MM.1S (cell line): ENCODE data around the gene COX10.

Experiments
- EZH2 ChIP-seq: fragments of 300-600 bp; sonication (generic); optimal IDR thresholded peaks from 2 replicates; pipeline ENCODE3; 2017; ENCODE audit warnings: low read depth, mild to moderate bottlenecking, antibody characterized with exemption, low read length, mixed read lengths
- EZH2phosphoT487 ChIP-seq: fragments of 300-600 bp; sonication (generic); IDR thresholded peaks from 2 replicates; pipeline ENCODE4 v1.6.1; 2018; ENCODE audit warnings: antibody characterized with exemption, low read length
- TF ChIP-seq, protein P1 (sequence below): fragments of 300-600 bp; sonication (generic); IDR thresholded peaks from 2 replicates; pipeline ENCODE4 v1.5.1; 2016; ENCODE audit warnings: antibody characterized with exemption, low read length, mixed read lengths

DNA sequence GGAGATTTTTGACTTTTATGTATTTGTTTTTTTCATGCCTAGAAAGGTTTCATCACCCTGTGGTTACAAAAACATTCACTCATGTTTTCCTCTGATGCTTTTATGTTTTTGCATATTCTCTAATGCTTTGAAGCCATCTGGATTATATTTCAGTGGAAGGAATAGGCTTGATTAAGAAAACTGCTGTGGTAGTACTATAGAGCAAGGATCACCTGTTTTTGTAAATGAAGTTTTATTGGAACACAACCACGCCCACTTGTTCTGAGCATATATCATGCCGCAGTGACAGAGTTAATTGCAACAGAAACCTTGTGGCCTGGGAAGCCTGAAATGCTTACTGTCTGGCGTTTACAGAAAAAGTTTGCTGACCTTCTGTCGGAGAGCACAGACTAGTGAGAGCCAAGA lies 11.5 kb downstream of the COX10 start:
- TF ChIP-seq EZH2 (no peak), EZH2phosphoT487 (no peak)
- TF ChIP-seq, protein P1, sequence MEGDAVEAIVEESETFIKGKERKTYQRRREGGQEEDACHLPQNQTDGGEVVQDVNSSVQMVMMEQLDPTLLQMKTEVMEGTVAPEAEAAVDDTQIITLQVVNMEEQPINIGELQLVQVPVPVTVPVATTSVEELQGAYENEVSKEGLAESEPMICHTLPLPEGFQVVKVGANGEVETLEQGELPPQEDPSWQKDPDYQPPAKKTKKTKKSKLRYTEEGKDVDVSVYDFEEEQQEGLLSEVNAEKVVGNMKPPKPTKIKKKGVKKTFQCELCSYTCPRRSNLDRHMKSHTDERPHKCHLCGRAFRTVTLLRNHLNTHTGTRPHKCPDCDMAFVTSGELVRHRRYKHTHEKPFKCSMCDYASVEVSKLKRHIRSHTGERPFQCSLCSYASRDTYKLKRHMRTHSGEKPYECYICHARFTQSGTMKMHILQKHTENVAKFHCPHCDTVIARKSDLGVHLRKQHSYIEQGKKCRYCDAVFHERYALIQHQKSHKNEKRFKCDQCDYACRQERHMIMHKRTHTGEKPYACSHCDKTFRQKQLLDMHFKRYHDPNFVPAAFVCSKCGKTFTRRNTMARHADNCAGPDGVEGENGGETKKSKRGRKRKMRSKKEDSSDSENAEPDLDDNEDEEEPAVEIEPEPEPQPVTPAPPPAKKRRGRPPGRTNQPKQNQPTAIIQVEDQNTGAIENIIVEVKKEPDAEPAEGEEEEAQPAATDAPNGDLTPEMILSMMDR, result no peak
